ENCODE measurements around the gene AJAP1.

Gene AJAP1

DNA sequence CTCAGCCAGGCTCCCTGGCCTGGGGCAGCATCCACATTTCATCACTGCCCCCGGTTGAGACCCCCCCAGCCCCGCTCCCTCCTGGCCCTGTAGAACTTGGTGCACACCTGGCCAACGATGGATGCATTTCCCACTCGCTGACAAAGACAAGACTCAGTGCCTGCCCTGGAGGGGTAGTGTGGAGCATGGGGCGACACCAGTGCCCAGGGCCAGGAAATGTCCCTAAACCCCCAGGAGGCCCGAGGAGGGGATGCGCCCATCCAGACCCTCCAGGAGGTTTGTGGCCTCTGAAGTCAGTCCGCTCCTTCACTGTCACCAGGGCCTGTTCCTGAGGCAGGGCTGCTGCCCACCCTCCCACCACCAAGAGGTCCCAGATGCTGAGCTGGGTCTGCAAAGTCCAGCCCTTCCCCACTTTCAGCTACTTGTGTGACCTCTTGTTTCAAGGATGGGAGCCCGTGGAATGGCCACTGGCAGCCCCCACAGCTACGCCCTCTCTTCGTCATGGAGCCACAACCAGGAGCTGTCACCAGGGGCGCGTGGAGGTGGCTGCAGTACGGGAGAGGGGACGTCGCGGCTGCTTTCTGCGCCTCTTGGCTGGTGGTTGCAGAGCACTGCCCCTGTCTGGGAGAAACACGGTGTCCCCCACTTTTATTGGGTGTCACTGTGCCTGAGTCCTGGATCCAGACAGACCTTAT, 35.7 kb downstream of the AJAP1 start:
- H3K36me3 ChIP-seq (replicated peaks): no peaks in the 10 kb centered on the region
- H3K27me3 ChIP-seq (ENCODE audit: low read depth): no peaks in the 10 kb centered on the region
- no peaks in the 10 kb centered on the region for H3K4me1 ChIP-seq
- no peaks in the 10 kb centered on the region for H3K9me3 ChIP-seq
- no peak overlapping the region for H3K4me3 ChIP-seq
- no peak for DNase-seq (ENCODE audit: low spot score in 2 of 2)
- in situ Hi-C loops (cut with MboI; ENCODE audit: low sequenced_read_pairs): no loop called here

DNA sequence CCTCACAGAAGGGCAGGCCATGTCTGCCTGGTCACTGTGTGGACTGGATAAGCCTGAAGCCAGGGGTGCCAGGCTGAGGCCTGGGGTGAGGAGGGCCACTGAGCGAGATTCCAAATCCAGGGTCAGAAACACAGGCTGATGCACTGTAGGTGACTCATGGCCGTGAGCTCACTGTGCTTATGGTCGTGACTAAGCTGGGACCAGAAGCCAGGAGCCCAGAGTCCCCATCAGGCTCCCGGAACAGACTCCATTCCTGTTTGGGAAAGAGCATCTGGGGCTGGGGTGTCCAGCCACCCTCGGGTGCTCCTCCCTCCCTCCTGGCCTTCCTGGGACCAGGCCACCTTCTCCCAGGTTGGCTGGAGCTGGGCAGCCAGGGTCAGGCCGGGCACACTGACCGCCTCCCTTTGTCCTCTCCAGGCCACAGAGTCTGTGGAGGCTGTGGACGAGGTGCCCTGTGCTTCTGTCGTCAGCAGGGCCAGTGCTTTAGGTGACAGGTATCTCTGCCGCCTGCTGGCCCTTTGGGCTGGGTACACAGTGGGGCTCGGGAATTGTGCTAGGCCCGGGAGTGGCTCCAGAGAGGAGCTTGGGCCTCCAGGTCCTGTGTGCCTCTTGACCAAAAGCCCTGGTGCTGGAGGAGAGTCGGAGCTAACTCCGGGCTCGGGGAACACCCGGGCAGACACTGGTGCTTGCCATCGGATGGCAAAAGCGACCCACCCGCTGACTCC, 36.7 kb downstream of the AJAP1 start:
- in situ Hi-C loops (cut with MboI; ENCODE audit: low sequenced_read_pairs): no loop called here
- Histone ChIP-seq H3K27me3 (ENCODE audit: low read depth) (no peaks in the 10 kb centered on the region), H3K36me3 (replicated peaks) (no peaks in the 10 kb centered on the region), H3K4me3 (no peak overlapping the region), H3K4me1 (no peaks in the 10 kb centered on the region), H3K9me3 (no peaks in the 10 kb centered on the region)
- DNase-seq (ENCODE audit: low spot score in 2 of 2): no peak

DNA sequence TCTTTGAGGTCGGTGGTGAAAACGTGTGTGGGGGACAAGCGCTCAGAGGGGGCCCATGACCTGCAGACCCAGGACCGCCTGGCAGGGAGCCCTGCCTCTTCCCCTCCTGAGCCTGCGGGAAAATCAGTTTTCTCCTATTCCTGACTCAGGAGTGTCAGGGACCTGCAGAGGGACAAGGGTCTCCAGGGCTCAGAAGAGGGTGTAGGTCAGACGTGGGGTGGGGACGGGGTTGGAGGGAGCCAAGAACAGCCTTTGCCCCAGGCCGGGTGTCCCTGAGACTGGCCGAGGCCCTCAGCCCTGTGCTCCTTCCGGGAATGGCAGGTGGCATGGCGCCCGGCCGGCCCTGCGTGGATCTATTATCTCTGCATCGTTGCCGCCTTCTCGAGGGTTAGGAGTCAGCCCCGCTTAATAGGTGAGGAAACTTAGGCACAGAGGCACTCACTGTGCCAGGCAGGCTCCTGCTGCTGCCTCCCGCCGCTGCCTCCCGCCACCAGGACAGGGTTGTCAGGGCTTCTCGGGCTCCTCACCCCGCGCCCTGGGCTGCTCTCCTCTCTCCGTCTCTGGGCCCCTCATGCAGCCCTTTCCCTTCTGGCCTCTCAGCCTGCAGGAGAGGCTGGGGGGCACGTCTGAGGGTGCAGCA, 37.5 kb downstream of the AJAP1 start:
- in situ Hi-C loops (cut with MboI; ENCODE audit: low sequenced_read_pairs): no loop called here
- DNase-seq (ENCODE audit: low spot score in 2 of 2): no peak
- no peaks in the 10 kb centered on the region for H3K9me3 ChIP-seq
- no peaks in the 10 kb centered on the region for H3K27me3 ChIP-seq (ENCODE audit: low read depth)
- H3K4me3 ChIP-seq: no peak overlapping the region
- no peaks in the 10 kb centered on the region for H3K36me3 ChIP-seq (replicated peaks)
- no peaks in the 10 kb centered on the region for H3K4me1 ChIP-seq

DNA sequence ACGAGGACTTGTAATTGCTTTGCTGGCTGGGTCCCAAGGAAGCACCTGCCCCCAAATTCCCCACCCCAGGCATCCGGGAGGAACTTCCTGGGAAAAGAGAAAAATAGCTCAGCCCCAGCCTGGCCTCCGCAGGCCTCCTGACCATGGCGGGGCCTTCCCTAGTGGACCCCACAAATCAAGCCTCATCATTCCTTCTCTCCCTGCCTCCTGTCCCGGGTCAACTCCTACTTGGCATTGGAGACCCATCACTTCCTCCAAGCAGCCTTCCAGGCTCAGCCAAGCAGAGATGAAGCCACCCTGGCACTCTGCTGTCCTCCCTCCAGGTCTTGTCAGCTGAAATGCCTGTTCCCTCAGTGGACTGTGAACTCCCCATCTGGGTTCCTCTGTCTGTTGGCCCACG, 38.0 kb downstream of the AJAP1 start:
- in situ Hi-C loops (cut with MboI; ENCODE audit: low sequenced_read_pairs): no loop called here
- no peaks in the 10 kb centered on the region for H3K9me3 ChIP-seq

DNA sequence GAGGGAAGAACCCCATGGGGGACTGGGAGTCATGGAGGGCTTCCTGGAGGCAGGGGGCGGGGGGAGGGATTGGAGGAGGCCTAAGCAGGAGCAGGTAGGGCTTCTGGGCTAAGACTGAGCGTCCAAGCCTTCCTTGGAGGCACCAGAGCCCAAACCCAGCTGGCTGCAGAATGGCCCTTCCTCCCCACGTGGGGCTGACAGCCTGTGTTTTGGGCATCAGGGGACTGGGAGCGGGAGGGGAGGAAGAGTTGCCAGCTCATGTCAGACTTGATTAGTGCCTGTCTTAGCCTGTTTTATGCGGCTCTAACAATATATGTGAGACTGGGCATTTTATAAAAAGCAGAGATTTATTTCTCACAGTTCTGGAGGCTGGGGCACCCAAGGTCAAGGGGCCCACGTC, 38.9 kb downstream of the AJAP1 start:
- H3K4me3 ChIP-seq: no peak overlapping the region
- no peaks in the 10 kb centered on the region for H3K36me3 ChIP-seq (replicated peaks)
- H3K4me1 ChIP-seq: no peaks in the 10 kb centered on the region
- no peak for DNase-seq (ENCODE audit: low spot score in 2 of 2)
- H3K9me3 ChIP-seq: no peaks in the 10 kb centered on the region
- in situ Hi-C loops (cut with MboI; ENCODE audit: low sequenced_read_pairs): no loop called here
- H3K27me3 ChIP-seq (ENCODE audit: low read depth): no peaks in the 10 kb centered on the region

More for the DNA sequence above, 38.0 kb downstream of the AJAP1 start:
- Histone ChIP-seq H3K4me3 (no peak overlapping the region), H3K4me1 (no peaks in the 10 kb centered on the region), H3K27me3 (ENCODE audit: low read depth) (no peaks in the 10 kb centered on the region), H3K36me3 (replicated peaks) (no peaks in the 10 kb centered on the region)
- DNase-seq (ENCODE audit: low spot score in 2 of 2): no peak

DNA sequence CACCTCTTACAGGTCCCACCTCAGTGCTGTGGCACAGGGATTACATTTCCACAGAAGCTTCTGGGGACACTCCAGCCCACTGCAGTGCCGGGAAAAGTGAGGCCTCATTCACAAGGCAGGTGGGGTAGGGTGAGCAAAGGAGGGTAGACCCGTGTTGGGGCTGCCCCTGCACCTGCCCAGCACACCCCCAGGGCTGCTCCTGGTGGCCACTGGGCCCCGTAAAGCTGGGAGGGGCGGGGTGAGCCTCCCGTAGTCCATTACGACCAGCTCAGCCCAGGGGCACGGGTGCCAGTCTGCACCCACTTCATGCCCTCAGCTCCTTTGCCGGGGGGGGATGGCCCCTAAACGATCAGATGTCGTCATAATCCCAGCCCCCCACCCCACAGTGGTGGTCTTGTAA, 39.5 kb downstream of the AJAP1 start:
- Histone ChIP-seq H3K36me3 (replicated peaks) (no peaks in the 10 kb centered on the region), H3K9me3 (no peaks in the 10 kb centered on the region), H3K4me3 (no peak overlapping the region), H3K27me3 (ENCODE audit: low read depth) (no peaks in the 10 kb centered on the region), H3K4me1 (no peaks in the 10 kb centered on the region)
- in situ Hi-C loops (cut with MboI; ENCODE audit: low sequenced_read_pairs): no loop called here
- DNase-seq (ENCODE audit: low spot score in 2 of 2): no peak

DNA sequence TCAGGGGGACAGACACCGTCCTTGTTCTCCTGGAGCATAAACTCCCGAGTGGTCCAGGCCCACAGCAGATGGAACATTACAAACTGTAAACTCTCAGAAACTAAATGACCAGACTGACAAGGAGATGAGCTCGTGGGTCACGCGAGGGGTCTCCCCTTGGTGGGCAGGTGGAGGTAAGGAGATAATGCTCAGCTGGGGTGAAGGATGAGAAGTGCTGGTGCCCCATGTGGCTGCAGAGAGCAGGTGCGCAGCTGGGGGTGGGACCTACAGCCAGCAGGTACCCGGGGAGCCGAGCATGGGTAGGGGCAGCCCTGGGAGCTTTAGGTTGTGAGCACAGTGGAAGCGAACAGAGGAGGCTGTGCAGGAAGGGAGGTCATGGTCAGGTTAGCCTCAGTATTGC, 40.1 kb downstream of the AJAP1 start:
- in situ Hi-C loops (cut with MboI; ENCODE audit: low sequenced_read_pairs): no loop called here
- Histone ChIP-seq H3K27me3 (ENCODE audit: low read depth) (no peaks in the 10 kb centered on the region), H3K4me3 (no peak overlapping the region), H3K9me3 (no peaks in the 10 kb centered on the region), H3K4me1 (no peaks in the 10 kb centered on the region), H3K36me3 (replicated peaks) (no peaks in the 10 kb centered on the region)
- DNase-seq (ENCODE audit: low spot score in 2 of 2): no peak

DNA sequence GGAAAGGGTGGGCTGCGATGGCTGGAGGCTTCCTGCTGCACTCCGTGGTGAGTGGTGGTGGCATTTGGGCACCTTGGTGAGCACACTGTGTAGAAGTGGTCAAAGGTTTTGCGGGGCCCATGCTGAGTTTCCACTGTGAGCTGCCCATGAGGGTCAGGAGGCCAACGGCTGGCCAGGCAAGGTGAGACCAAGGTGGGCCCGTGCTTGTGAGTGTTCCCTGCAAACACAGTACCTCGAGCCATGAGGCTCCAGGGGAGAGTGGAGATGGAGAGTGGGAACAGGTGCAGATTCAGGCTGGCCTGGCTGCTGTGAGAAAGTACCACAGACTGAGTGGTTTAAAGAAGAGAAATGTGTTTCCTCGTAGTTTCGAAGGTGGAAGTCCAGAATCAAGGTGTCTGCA, 40.8 kb downstream of the AJAP1 start:
- Histone ChIP-seq H3K4me3 (no peak overlapping the region), H3K36me3 (replicated peaks) (no peaks in the 10 kb centered on the region), H3K4me1 (no peaks in the 10 kb centered on the region), H3K27me3 (ENCODE audit: low read depth) (no peaks in the 10 kb centered on the region), H3K9me3 (no peaks in the 10 kb centered on the region)
- in situ Hi-C loops (cut with MboI; ENCODE audit: low sequenced_read_pairs): no loop called here
- no peak for DNase-seq (ENCODE audit: low spot score in 2 of 2)

DNA sequence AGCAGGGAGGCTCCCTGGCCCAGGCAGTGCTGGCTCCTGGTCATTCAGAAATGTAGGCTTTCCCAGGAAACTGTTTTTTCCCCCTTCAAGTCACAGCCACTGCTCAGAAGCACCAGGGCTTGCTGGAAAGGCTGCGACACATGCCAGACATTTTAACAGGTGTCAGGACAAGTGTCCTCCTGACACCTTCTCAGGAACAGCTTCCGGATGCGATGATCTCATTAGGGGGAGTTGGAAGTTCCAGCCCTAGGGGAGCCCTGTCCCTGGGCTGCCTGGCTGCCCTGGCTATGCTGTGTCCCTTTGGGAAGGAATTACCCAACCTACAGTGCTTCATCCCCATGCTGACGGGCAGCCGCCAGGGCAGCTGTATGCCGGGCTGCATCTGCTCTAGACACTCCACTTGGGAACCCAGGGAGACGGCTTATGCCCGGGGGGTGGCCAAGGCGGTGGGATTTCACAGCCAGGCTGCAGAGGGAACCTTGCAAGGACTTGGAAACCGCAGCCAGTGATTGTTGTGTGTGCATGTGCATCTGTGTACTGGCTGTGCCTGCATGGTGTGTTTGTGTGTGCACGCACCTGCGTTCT, 41.8 kb downstream of the AJAP1 start:
- H3K36me3 ChIP-seq (replicated peaks): no peaks in the 10 kb centered on the region
- no peaks in the 10 kb centered on the region for H3K9me3 ChIP-seq
- H3K27me3 ChIP-seq (ENCODE audit: low read depth): no peaks in the 10 kb centered on the region
- H3K4me1 ChIP-seq: no peaks in the 10 kb centered on the region
- H3K4me3 ChIP-seq: no peak overlapping the region
- no peak for DNase-seq (ENCODE audit: low spot score in 2 of 2)
- in situ Hi-C loops (cut with MboI; ENCODE audit: low sequenced_read_pairs): no loop called here

DNA sequence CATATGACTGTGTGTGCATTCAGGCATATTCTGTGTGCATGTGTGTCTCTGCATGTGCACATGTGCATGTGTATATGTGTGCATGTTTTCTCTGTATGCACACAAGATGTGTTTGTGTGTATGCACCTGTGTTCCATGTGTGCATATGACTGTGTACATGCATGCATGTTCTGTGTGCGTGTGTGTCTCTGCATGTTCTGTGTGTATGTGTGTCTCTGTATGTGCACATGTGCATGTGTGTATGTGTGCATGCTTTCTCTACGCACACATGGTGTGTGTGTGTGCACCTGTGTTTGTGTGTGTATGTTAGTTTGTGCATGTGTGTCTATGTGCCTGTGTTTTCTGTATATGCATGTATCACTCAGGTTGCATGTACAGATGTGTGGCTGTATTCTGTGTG, 42.3 kb downstream of the AJAP1 start:
- in situ Hi-C loops (cut with MboI; ENCODE audit: low sequenced_read_pairs): no loop called here
- no peaks in the 10 kb centered on the region for H3K27me3 ChIP-seq (ENCODE audit: low read depth)
- DNase-seq (ENCODE audit: low spot score in 2 of 2): no peak
- H3K4me3 ChIP-seq: no peak overlapping the region
- no peaks in the 10 kb centered on the region for H3K4me1 ChIP-seq
- no peaks in the 10 kb centered on the region for H3K36me3 ChIP-seq (replicated peaks)
- H3K9me3 ChIP-seq: no peaks in the 10 kb centered on the region

DNA sequence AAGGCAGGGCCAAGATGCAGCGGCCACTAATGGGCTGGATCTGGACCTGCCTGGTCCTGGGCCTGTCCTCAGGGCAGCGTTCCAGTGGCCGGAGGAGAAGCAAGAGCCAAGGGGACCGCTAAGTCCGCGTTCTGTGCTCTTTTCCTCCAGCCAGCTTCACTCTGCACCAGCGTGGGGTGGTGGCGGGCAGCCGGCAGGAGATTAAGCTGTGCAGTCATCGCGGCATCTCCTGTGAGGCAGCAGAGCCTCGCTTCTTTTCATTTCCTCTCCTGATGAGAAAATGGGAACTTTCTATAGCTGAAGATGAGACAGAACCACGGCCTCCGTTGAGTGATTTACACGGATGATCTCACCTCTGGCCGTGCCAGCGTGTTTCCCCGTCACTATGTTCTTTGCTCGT, 43.4 kb downstream of the AJAP1 start:
- H3K27me3 ChIP-seq (ENCODE audit: low read depth): no peaks in the 10 kb centered on the region
- DNase-seq (ENCODE audit: low spot score in 2 of 2): no peak
- no peaks in the 10 kb centered on the region for H3K4me1 ChIP-seq
- H3K9me3 ChIP-seq: no peaks in the 10 kb centered on the region
- in situ Hi-C loops (cut with MboI; ENCODE audit: low sequenced_read_pairs): no loop called here
- no peak overlapping the region for H3K4me3 ChIP-seq
- no peaks in the 10 kb centered on the region for H3K36me3 ChIP-seq (replicated peaks)

DNA sequence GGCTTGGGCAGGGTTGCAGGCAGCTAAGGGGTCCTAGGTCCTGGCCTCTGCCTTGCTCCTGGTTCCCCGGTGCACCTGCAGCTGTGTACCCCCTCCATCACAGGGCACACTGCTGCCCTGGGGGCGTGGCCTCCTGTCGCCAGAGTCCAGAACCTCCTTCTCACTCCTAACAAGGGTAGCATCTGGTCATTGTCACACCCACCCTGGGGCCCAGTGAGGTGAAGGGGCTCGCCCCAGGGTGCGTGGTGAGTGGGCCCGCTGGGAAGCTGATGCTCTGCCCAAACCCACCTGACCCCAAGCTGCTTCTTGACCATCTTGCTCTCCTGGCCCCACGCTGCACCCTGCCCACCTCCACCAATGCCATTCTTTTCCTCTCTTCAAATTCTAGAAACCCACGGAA, 44.5 kb downstream of the AJAP1 start:
- in situ Hi-C loops (cut with MboI; ENCODE audit: low sequenced_read_pairs): no loop called here
- DNase-seq (ENCODE audit: low spot score in 2 of 2): no peak
- H3K9me3 ChIP-seq: no peaks in the 10 kb centered on the region
- H3K4me3 ChIP-seq: no peak overlapping the region
- no peaks in the 10 kb centered on the region for H3K27me3 ChIP-seq (ENCODE audit: low read depth)
- H3K4me1 ChIP-seq: no peaks in the 10 kb centered on the region
- no peaks in the 10 kb centered on the region for H3K36me3 ChIP-seq (replicated peaks)

DNA sequence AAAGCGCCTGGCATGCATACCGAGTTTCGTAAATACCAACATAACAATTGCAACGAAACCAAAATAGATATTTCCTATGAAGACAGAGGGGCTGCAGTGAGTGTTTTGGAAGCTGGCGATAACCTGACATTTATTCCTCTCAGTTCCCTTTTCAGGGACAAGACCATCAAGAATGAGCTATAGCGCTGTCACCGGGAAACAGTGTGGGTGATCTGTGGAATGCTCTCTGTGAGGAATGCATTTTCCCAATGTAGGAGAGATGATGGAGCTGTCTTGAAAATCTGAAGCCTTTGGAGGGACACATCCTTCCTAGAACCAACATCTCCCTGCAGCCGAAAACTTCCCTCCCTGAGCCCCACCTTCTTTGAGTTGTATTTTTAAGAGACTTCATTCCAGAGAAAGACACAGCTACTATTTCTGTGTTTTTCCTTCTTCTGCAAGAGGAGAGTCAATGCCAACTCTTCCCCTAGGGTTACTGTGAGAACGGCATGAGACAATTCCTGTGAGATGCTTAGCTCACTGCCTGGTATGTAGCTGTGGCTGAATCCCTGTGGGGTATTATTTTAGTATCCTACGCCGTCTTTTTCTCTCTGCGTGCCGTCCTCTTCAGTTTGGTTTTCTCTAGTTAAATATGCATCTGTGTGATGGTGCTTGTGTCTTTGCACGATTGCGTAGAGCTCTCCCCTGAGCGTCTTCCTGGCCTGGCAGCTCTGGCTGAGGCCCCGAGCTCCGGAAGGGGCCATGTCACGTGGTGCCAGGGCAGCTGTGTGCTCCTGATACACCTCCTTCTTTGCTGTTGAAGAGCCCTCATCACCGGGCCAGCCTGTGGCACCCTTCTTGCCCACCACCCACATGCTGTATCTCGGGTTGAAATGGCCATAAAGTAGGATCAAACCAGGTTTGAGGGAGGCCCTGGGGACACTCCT, 45.2 kb downstream of the AJAP1 start:
- Histone ChIP-seq H3K4me1 (no peaks in the 10 kb centered on the region), H3K9me3 (no peaks in the 10 kb centered on the region), H3K4me3 (no peak overlapping the region), H3K36me3 (replicated peaks) (no peaks in the 10 kb centered on the region), H3K27me3 (ENCODE audit: low read depth) (no peaks in the 10 kb centered on the region)
- DNase-seq (ENCODE audit: low spot score in 2 of 2): no peak
- in situ Hi-C loops (cut with MboI; ENCODE audit: low sequenced_read_pairs): no loop called here
